Skeletal muscle tissue (tissue), 4 donors: ENCODE data around the gene GLIS1. TPM values are rescaled to one million over a fixed set of nuclear protein-coding genes. Genes with fewer than 3 reads are reported as not detected.

Experiments used
- H3K27ac ChIP-seq: one replicate; pipeline ENCODE4 v1.7.0; 2013; ENCODE audit warnings: mild to moderate bottlenecking, low read depth, low read length, inconsistent platforms
- H3K27me3 ChIP-seq, 3 donors: one replicate each; pipeline ENCODE4 v1.7.0; 2013; ENCODE audit warnings: low read length in 3 of 3; ENCODE audit not compliant: control insufficient read depth in 3 of 3, insufficient read depth in 3 of 3
- H3K36me3 ChIP-seq, 3 donors: one replicate each; pipeline ENCODE4 v1.7.0; 2013; ENCODE audit warnings: low read length in 3 of 3; ENCODE audit not compliant: control insufficient read depth in 3 of 3, insufficient read depth in 3 of 3
- H3K4me1 ChIP-seq, 3 donors: one replicate each; pipeline ENCODE4 v1.7.0; 2013; ENCODE audit warnings: low read length in 3 of 3, mild to moderate bottlenecking in 3 of 3; ENCODE audit not compliant: control insufficient read depth in 3 of 3, insufficient read depth in 3 of 3
- H3K4me3 ChIP-seq, 3 donors: one replicate each; pipeline ENCODE4 v1.7.0; 2013; ENCODE audit warnings: low read length in 3 of 3
- H3K9ac ChIP-seq, 3 donors: one replicate each; pipeline ENCODE4 v1.7.0; 2013; ENCODE audit warnings: low read length in 3 of 3, mild to moderate bottlenecking in 3 of 3, moderate library complexity in 2 of 3, low read depth in 1 of 3
- H3K9me3 ChIP-seq, 3 donors: one replicate each; pipeline ENCODE4 v1.7.0; 2013; ENCODE audit warnings: low read length in 3 of 3; ENCODE audit not compliant: control insufficient read depth in 3 of 3
- total RNA-seq: library from RNA; depleted of rRNA; stranded (reverse); fragments of >200 nt; gene quantifications from one replicate; pipeline ENCODE4 v1.2.3, GENCODE V29; 2014
- donor health status: Osteomylitis.

Gene GLIS1
- total RNA-seq, 1 donor from 2014 or later, result not detected

GRCh38 chr1:53604291-53604919 is 134.6 kb downstream of the GLIS1 start:
- Histone ChIP-seq H3K36me3 (no peaks in the 10 kb centered on the region), H3K4me1 (peaks cover 0 to 4% (median 3%) of the 10 kb centered on the region in 3 donors)

GRCh38 chr1:53603431-53603830 is 135.5 kb downstream of the GLIS1 start:
- no peaks in the 10 kb centered on the region for H3K36me3 ChIP-seq
- no peaks in the 10 kb centered on the region for H3K9me3 ChIP-seq
- no peaks in the 10 kb centered on the region for H3K27me3 ChIP-seq

More at GRCh38 chr1:53604291-53604919, 134.6 kb downstream of the GLIS1 start:
- no peak overlapping the region for H3K27ac ChIP-seq
- no peaks in the 10 kb centered on the region for H3K9me3 ChIP-seq
- no peaks in the 10 kb centered on the region for H3K27me3 ChIP-seq
- no peak overlapping the region for H3K4me3 ChIP-seq
- H3K9ac ChIP-seq, result no peak overlapping the region

DNA sequence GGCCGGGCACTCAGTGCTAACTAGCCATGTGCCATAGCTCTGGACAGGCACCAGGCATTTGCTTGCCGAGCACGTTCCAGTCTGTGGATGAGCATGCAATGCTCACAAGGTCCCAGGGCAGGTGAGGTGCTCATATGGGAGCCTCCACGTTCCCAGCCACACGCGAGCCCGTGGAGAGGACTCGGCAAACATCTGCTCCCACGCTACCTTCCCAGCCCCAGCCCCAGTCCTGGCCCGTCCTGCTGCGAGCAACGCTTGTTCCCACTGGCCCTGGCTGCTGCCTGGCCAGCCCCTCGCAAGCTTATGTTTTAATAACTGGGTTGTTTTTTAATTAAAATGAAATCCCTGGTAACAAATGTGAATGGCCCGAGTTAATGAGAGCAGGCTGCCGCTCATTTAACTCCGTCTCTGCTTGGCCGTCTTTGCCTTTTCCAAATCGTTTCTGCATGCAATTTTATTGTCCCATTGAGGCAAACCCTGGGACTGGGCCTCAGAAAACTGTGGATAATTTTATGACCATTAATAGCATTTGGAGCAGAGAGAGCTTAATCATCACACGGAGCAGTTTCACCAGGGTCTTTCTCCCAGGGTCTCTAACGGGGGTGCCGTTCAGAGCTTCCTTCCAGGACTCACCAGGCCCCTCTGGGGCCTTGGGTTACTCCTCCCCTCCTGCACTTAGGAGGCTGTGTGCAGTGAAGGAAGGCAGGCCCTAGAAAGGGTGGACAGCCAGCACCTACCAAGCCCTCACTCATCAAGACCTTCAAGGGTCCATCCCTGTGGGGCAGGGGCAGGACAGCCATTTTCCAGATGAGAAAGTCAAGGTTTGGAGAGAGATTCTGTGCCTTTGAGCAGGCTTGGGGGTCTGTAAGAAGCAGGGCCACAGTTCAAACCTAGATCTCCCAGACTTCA is 136.8 kb downstream of the GLIS1 start:
- Histone ChIP-seq H3K36me3 (no peaks in the 10 kb centered on the region), H3K9me3 (no peaks in the 10 kb centered on the region), H3K4me3 (no peak overlapping the region), H3K27me3 (no peaks in the 10 kb centered on the region), H3K4me1 (peaks cover 0 to 4% (median 3%) of the 10 kb centered on the region in 3 donors), H3K27ac (no peak overlapping the region), H3K9ac (no peak overlapping the region)

More at GRCh38 chr1:53603431-53603830, 135.5 kb downstream of the GLIS1 start:
- no peak overlapping the region for H3K4me3 ChIP-seq
- no peak overlapping the region for H3K9ac ChIP-seq
- no peak overlapping the region for H3K27ac ChIP-seq
- peaks cover 0 to 4% (median 3%) of the 10 kb centered on the region in 3 donors for H3K4me1 ChIP-seq

- H3K27me3 ChIP-seq, result no peaks in the 10 kb centered on the region
- no peaks in the 10 kb centered on the region for H3K36me3 ChIP-seq
- no peaks in the 10 kb centered on the region for H3K4me1 ChIP-seq
- no peak overlapping the region for H3K9ac ChIP-seq
- H3K9me3 ChIP-seq, result no peaks in the 10 kb centered on the region
- no peak overlapping the region for H3K27ac ChIP-seq
- no peak overlapping the region for H3K4me3 ChIP-seq
Observed at GRCh38 chr1:53601031-53601745, 137.8 kb downstream of the GLIS1 start.

DNA sequence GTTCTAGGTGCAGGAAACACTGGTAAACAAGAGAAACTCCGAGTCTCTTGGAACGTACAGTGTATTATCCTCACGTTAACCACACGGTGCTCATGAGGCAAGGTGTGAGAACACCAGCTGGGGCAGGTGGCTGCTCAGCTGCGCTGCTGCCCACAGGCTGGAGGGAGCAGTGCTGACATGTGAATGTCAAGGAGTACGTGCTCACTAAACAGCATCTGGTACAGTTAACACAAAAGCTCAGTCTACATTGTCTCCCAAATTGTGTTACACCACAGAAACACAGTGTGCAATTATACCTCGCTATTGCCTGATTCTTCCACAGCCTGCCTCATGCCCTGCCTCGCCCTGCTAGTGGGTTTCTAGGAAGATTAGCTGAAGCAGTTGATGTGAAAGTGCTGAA is 138.4 kb downstream of the GLIS1 start:
- H3K27ac ChIP-seq, result no peak overlapping the region
- H3K9me3 ChIP-seq, result no peaks in the 10 kb centered on the region
- peaks cover 0 to 4% (median 0%) of the 10 kb centered on the region in 3 donors for H3K27me3 ChIP-seq
- H3K4me3 ChIP-seq, result no peak overlapping the region
- H3K4me1 ChIP-seq, result no peaks in the 10 kb centered on the region
- no peaks in the 10 kb centered on the region for H3K36me3 ChIP-seq
- no peak overlapping the region for H3K9ac ChIP-seq

- Histone ChIP-seq H3K4me3 (no peak overlapping the region), H3K27ac (no peak overlapping the region), H3K4me1 (no peaks in the 10 kb centered on the region), H3K9ac (no peak overlapping the region), H3K27me3 (peaks cover 0 to 4% (median 2%) of the 10 kb centered on the region in 3 donors), H3K9me3 (no peaks in the 10 kb centered on the region), H3K36me3 (no peaks in the 10 kb centered on the region)
Observed at GRCh38 chr1:53600001-53600400, 139.0 kb downstream of the GLIS1 start.

DNA sequence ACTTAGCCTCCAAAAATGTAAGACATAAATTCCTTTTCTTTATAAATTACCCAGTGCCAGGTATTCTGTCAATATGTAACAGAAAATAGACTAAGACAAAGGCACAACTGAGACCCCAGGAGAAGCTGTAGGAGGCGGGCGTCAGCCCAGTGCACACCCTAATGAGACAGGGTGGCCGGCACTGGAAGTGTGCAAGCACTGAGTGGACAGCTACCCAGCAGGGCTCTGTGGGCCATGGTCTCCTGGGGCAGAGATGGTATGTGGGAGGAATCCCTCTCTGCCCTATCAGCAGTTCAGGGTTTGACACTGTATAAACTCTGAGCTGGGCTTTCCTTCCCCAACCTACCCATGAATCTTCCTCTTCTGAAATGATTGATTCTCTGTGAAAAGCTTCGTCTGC is 139.5 kb downstream of the GLIS1 start:
- Histone ChIP-seq H3K9me3 (no peaks in the 10 kb centered on the region), H3K9ac (no peak overlapping the region), H3K36me3 (no peaks in the 10 kb centered on the region), H3K27ac (no peak overlapping the region), H3K4me3 (no peak overlapping the region), H3K27me3 (peaks cover 0 to 4% (median 2%) of the 10 kb centered on the region in 3 donors), H3K4me1 (no peaks in the 10 kb centered on the region)

DNA sequence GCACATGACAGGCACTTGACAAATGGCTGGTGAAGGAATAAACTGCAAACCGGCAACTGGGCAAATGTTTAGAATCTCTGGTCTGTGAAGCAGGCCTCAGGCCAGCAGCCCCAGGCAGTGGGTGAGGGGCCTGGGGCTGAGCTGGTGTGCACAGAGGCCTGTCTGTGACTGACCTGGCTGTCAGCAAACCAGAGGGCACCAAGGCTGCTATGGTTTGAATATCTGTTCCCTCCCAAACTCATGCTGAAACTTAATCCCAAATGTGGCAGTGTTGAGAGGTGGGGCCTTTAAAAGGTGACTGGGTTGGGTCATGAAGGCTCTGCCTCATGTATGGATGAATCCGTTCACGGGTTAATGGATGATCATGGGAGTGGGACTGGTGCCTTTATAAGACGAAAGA is 140.0 kb downstream of the GLIS1 start:
- Histone ChIP-seq H3K27ac (no peak overlapping the region), H3K9me3 (no peaks in the 10 kb centered on the region), H3K4me3 (no peak overlapping the region), H3K27me3 (peaks cover 0 to 4% (median 2%) of the 10 kb centered on the region in 3 donors), H3K36me3 (no peaks in the 10 kb centered on the region), H3K4me1 (no peaks in the 10 kb centered on the region), H3K9ac (no peak overlapping the region)

GRCh38 chr1:53595906-53596305 is 143.1 kb downstream of the GLIS1 start:
- no peaks in the 10 kb centered on the region for H3K9me3 ChIP-seq
- H3K27me3 ChIP-seq, result peaks cover 0 to 7% (median 2%) of the 10 kb centered on the region in 3 donors
- H3K4me1 ChIP-seq, result no peaks in the 10 kb centered on the region
- no peak overlapping the region for H3K4me3 ChIP-seq
- H3K36me3 ChIP-seq, result no peaks in the 10 kb centered on the region
- H3K9ac ChIP-seq, result no peak overlapping the region
- H3K27ac ChIP-seq, result no peak overlapping the region
